ENCODE data around the gene TIMMDC1.
"Not testable (repeated sequence)": the region's sequence is repeated elsewhere in the genome, so short reads cannot be mapped to it uniquely, and the experiment has no call there.

Gene TIMMDC1

DNA sequence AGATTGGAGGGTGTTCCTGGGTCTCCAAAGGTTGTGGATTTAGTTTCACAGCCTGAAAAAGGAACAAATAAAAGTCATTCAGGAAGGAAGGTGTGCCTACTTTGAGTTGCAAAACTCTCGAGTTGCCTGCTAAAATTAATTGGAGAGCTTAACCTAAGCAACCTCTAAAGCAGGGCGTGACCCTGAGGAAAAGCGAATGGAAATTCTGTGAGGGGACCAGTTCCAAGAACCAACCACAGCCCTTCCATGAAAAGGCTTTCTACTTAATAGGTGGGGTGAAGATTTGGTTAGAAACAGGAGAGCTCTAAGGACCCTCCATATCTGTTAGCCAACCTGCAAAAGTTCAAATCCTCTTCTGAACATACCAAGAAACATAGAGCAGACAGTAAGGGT lies 59.5 kb downstream of the TIMMDC1 start:
- no peak for DNase-seq

DNA sequence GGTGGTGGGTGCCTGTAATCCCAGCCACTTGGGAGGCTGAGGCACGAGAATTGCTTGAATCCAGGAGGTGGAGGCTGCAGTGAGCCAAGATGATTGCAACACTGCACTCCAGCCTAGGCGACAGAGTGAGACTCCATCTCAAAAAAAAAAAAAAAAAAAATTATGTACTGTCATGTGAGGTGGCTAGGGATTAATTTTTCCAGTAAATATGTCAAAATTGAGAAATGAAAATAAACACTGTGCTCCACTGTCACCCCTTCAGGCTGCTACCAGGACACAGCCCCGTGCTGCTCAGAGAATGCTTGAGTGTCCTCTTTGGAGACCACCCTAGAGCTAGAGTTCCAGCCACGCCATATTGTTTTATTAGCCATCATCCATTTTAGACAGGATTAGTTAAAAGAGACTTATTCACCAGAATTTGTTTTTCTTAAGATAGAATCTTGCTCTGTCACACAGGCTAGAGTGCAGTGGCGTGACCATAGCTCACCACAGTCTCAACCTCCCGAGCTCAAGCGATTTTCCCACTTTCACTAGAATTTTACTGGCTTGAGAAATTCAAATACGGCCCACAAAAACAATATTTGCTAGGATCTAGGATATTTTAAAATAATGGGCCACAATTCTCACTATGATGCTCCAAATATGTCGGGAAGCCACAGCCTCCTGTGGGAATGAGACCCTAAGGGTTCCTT lies 60.4 kb downstream of the TIMMDC1 start:
- no peak for DNase-seq

DNA sequence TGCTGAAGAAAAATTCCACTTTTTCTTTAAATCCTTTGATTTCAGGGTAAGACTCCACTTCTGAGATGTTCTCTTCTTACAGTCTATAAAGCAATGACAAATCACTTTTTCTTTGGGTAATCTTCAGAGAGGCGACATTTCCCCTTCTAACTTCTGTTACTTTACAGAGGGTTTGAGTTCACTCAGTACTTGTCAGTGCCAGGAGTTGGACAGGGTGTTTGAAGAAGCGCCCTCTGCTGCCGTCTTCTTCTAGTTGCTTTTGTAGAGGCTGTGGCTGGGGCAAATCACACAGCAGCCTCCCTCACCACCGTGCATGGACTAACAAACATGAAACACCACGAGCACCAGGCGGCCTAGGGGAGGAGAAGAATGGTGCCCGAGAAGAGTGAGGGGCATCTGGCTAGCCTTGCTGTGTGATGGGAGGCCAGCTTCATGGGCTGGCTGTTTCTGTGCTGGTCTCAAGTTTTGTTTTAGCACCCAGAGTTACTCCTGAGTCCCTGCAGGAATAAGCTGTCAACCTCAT lies 61.2 kb downstream of the TIMMDC1 start, which contains the start of gene CD80:
CD80 (minus strand) TSS at position 174 of the 523 bp plus-strand sequence. CDS start 1,886 bp downstream, outside the sequence.
- no peak for DNase-seq

- no peak for DNase-seq
Measured at GRCh38 chr3:119560160-119560559, 61.8 kb downstream of the TIMMDC1 start.

DNA sequence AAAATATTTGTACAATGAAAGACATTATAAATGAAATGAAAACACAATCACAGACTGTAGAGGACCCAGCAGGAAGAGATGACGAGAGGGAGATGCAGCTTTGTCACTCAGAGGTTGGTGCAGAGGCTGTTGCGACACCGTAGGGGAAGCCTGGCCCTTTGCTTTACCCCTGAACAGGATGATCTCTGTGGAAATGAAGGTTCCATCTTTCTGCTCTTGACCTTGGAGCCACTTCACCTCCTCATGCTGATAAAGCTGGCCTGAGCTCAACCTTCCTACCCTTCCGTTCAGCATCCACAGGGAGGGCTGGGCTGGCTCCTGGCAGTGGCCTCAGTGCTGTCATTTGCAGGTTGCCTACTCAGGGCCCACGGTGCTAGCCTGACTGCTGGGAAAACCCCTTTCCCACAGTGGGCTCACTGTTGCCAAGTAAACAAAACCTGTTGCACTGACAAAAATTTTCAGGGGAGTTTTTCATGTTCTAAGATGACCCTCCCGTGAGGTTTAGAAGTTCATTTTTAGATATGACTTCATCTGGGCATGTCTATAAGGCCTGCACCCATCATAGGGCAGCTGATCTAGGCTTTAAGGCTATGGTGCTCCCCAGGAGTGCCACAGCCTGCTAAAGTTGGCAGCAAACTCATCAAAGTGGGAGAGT lies 64.1 kb downstream of the TIMMDC1 start:
- no peak for DNase-seq

DNA sequence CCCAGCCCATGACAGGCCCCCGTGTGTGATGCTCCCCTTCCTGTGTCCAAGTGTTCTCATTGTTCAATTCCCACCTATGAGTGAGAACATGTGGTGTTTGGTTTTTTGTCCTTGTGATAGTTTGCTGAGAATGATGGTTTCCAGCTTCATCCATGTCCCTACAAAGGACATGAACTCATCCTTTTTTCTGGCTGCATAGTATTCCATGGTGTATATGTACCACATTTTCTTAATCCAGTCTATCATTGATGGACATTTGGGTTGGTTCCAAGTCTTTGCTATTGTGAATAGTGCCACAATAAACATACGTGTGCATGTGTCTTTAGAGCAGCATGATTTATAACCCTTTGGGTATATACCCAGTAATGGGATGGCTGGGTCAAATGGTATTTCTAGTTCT lies 65.0 kb downstream of the TIMMDC1 start:
- DNase-seq, result not testable (repeated sequence)

DNA sequence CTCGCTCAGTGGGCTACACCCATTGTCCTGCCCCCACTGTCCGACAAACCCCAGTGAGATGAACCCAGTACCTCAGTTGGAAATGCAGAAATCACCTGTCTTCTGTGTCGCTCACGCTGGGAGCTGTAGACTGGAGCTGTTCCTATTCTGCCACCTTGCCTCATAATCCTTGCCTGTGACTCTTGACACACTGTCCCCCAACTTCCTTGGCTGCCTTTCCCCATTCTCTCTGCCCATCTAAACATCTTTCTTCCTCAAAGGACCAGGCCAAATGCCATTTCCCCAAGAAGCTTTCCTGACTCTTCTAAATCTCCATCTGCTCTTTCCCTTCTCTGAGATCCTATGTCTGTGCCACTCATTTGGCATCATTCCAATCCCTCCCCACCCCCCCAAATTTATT lies 70.8 kb downstream of the TIMMDC1 start:
- no peak for DNase-seq

DNA sequence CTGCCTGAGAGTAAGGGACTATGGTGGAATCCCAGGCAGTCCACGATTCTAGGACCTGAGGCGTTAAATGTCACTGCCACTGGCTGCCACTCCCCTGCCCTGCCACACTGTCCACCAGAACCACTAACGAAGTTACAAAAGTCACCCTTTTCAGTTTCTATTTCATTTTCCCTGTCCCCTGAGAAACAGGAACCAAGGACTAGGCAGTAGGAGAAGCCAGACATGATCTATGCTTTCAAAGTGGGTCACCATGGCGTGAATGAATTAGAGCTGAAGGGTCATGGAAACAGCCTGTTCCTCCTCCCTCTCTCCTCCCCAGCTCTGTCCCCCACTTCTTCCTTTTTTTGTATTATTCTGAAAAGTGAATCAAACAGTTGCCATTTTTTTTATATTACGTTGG lies 71.9 kb downstream of the TIMMDC1 start:
- DNase-seq, result no peak

GRCh38 chr3:119571230-119571629 lies 72.9 kb downstream of the TIMMDC1 start:
- DNase-seq, result no peak

DNA sequence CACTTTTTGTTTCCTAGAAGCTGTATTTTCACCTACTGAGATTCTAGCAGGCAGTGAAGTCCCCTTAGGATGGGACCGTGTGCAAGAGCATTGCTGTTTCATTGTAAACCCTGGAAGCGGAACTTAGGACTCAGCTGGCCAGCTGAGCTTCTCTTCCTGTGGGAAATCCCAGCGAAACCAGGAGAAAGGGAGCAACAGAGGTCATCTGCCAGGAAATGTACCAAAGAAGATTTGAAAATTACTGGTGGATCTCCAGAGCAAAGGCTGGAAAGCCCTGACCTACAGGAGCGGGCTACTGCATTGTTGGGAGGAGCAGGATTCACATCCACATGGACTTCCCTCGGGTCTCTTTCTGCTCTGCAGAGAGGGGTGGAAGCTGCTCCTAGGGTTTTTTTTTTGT lies 73.3 kb downstream of the TIMMDC1 start:
- no peak for DNase-seq

Measured in NCI-H1092 (cell line).